Stimulated activated naive CD8-positive, alpha-beta T cell treated with anti-CD3 and anti-CD28 coated beads, Interleukin-15, amount 100 ng/mL, for 72 hours (primary cell): ENCODE results near the gene TMEM217.
"Not testable (repeated sequence)": the region's sequence is repeated elsewhere in the genome, so short reads cannot be mapped to it uniquely, and the experiment has no call there.

Source experiments
- ATAC-seq: fragments of 150-1000 bp; cut with Tn5 transposase; 2 replicates; pipeline ENCODE4 v1.10.0; 2021; ENCODE audit warnings: mild to moderate bottlenecking, moderate library complexity
- DNase-seq, 2 donors: peaks; one replicate each; pipeline ENCODE4 v3.0.0; 2021 to 2022
- H3K27ac Mint-ChIP-seq, 2 donors: one replicate each; pipeline ENCODE4 v1.8.0; 2022; ENCODE audit warnings: mild to moderate bottlenecking in 2 of 2, mixed read lengths in 2 of 2, moderate library complexity in 2 of 2
- H3K27me3 Mint-ChIP-seq: one replicate; pipeline ENCODE4 v1.8.0; 2022; ENCODE audit warnings: mixed read lengths
- H3K4me1 Mint-ChIP-seq: one replicate; pipeline ENCODE4 v1.8.0; 2022; ENCODE audit warnings: mild to moderate bottlenecking, mixed read lengths
- H3K4me3 Mint-ChIP-seq, 2 donors: one replicate each; pipeline ENCODE4 v1.8.0; 2022; ENCODE audit warnings: mild to moderate bottlenecking in 2 of 2, mixed read lengths in 2 of 2, moderate library complexity in 1 of 2
- H3K9me3 Mint-ChIP-seq, 2 donors: one replicate each; pipeline ENCODE4 v1.8.0; 2022; ENCODE audit warnings: mixed read lengths in 2 of 2

The TMEM217 gene

GRCh38 chr6:37196451-37196850, 61.5 kb downstream of the TMEM217 start:
- H3K27me3 Mint-ChIP-seq, DNase-seq, H3K9me3 Mint-ChIP-seq, H3K4me3 Mint-ChIP-seq, H3K27ac Mint-ChIP-seq, ATAC-seq: not testable (repeated sequence)
- peaks cover 46% of the 10 kb centered on the region for H3K4me1 Mint-ChIP-seq

- Mint-ChIP-seq H3K27ac (peak overlapping the region; percentile 30 to 49), H3K4me3 (peak overlapping the region; percentile 38 to 45), H3K4me1 (peaks cover 50% of the 10 kb centered on the region)
- not testable (repeated sequence) for H3K9me3 Mint-ChIP-seq, DNase-seq, ATAC-seq, H3K27me3 Mint-ChIP-seq
These were observed 63.1 kb downstream of the TMEM217 start for GRCh38 chr6:37194886-37195285.

GRCh38 chr6:37192666-37193065, 65.3 kb downstream of the TMEM217 start:
- Mint-ChIP-seq H3K9me3 (no peaks in the 10 kb centered on the region), H3K4me1 (peaks cover 67% of the 10 kb centered on the region), H3K27ac (peak overlapping the region; percentile 54 to 72), H3K27me3 (no peaks in the 10 kb centered on the region), H3K4me3 (no peak overlapping the region)
- DNase-seq (no peak), ATAC-seq (no peak)

GRCh38 chr6:37190159-37190535, 67.8 kb downstream of the TMEM217 start:
- Mint-ChIP-seq H3K27ac (peak overlapping the region; percentile 83 to 90), H3K4me1 (peaks cover 89% of the 10 kb centered on the region), H3K9me3 (peaks cover 0 to 6% of the 10 kb centered on the region in 2 donors), H3K27me3 (no peaks in the 10 kb centered on the region), H3K4me3 (peak overlapping the region; percentile 49 to 54)
- ATAC-seq = peak; percentile 74
- DNase-seq = peak in 1 of 2 donors; percentile 39

- Mint-ChIP-seq H3K27ac (peak overlapping the region in 1 of 2 donors; percentile 84), H3K27me3 (no peaks in the 10 kb centered on the region), H3K4me3 (peak overlapping the region in 1 of 2 donors; percentile 66), H3K4me1 (peaks cover 84% of the 10 kb centered on the region), H3K9me3 (peaks cover 0 to 6% of the 10 kb centered on the region in 2 donors)
- DNase-seq (no peak), ATAC-seq (no peak)
These were observed 68.9 kb downstream of the TMEM217 start for GRCh38 chr6:37188962-37189510.

- H3K27me3 Mint-ChIP-seq = no peaks in the 10 kb centered on the region
- peak overlapping the region; percentile 95 to 98 for H3K27ac Mint-ChIP-seq
- H3K4me1 Mint-ChIP-seq = peaks cover 77% of the 10 kb centered on the region
- DNase-seq (peak in 1 of 2 donors; percentile 28), ATAC-seq (no peak)
- peaks cover 0 to 6% of the 10 kb centered on the region in 2 donors for H3K9me3 Mint-ChIP-seq
- H3K4me3 Mint-ChIP-seq = peak overlapping the region; percentile 68 to 79
These were observed 70.5 kb downstream of the TMEM217 start for GRCh38 chr6:37187321-37188022.

- DNase-seq, ATAC-seq, H3K27me3 Mint-ChIP-seq, H3K9me3 Mint-ChIP-seq: not testable (repeated sequence)
- Mint-ChIP-seq H3K4me1 (peaks cover 80% of the 10 kb centered on the region), H3K27ac (peak overlapping the region in 1 of 2 donors; percentile 88), H3K4me3 (peak overlapping the region in 1 of 2 donors; percentile 9)
These were observed 71.8 kb downstream of the TMEM217 start for GRCh38 chr6:37185949-37186720.

GRCh38 chr6:37182736-37183590, 75.0 kb downstream of the TMEM217 start:
- DNase-seq (peak; percentile 69 to 85), ATAC-seq (peak; percentile 98)
- Mint-ChIP-seq H3K4me3 (peak overlapping the region; percentile 63 to 66), H3K4me1 (peaks cover 72% of the 10 kb centered on the region), H3K27ac (peak overlapping the region; percentile 96 to 99), H3K9me3 (peaks cover 0 to 11% of the 10 kb centered on the region in 2 donors), H3K27me3 (no peaks in the 10 kb centered on the region)

GRCh38 chr6:37180610-37181009, 77.3 kb downstream of the TMEM217 start:
- not testable (repeated sequence) for DNase-seq, H3K27me3 Mint-ChIP-seq, ATAC-seq, H3K4me3 Mint-ChIP-seq
- Mint-ChIP-seq H3K4me1 (peaks cover 72% of the 10 kb centered on the region), H3K9me3 (peaks cover 0 to 14% of the 10 kb centered on the region in 2 donors), H3K27ac (peak overlapping the region; percentile 61 to 71)

- Mint-ChIP-seq H3K9me3 (peaks cover 0 to 14% of the 10 kb centered on the region in 2 donors), H3K4me1 (peaks cover 77% of the 10 kb centered on the region), H3K27ac (no peak overlapping the region), H3K4me3 (no peak overlapping the region), H3K27me3 (no peaks in the 10 kb centered on the region)
- ATAC-seq (no peak), DNase-seq (no peak)
These were observed 77.9 kb downstream of the TMEM217 start for GRCh38 chr6:37180075-37180474.

GRCh38 chr6:37177935-37178517, 79.9 kb downstream of the TMEM217 start:
- Mint-ChIP-seq H3K27me3 (no peaks in the 10 kb centered on the region), H3K9me3 (peaks cover 0 to 14% of the 10 kb centered on the region in 2 donors), H3K4me1 (peaks cover 88% of the 10 kb centered on the region), H3K4me3 (no peak overlapping the region), H3K27ac (peak overlapping the region in 1 of 2 donors; percentile 87)
- no peak for DNase-seq
- ATAC-seq = no peak

GRCh38 chr6:37177077-37177934, 80.6 kb downstream of the TMEM217 start:
- Mint-ChIP-seq H3K27ac (no peak overlapping the region), H3K9me3 (peaks cover 0 to 14% of the 10 kb centered on the region in 2 donors), H3K4me1 (peaks cover 82% of the 10 kb centered on the region), H3K4me3 (peak overlapping the region; percentile 34 to 58), H3K27me3 (no peaks in the 10 kb centered on the region)
- DNase-seq = peak in 1 of 2 donors; percentile 26
- ATAC-seq = peak; percentile 21

GRCh38 chr6:37176268-37177076, 81.5 kb downstream of the TMEM217 start:
- Mint-ChIP-seq H3K4me3 (peak overlapping the region; percentile 89 to 99), H3K4me1 (peaks cover 74% of the 10 kb centered on the region), H3K9me3 (peaks cover 0 to 14% of the 10 kb centered on the region in 2 donors), H3K27ac (peak overlapping the region; percentile 19 to 63), H3K27me3 (no peaks in the 10 kb centered on the region)
- DNase-seq = peak in 1 of 2 donors; percentile 29
- no peak for ATAC-seq
